HAP-1 (cell line): Measurements from ENCODE around the gene NPY2R.

Experiments
- DNase-seq, 2 experiments: peaks; one replicate each; pipeline ENCODE4 v3.0.0-alpha.2; 2016 to 2020; ENCODE audit warnings: low spot score in 2 of 2
- H3K27me3 ChIP-seq: fragments of 250-450 bp; sonication (Bioruptor Pico); 2 replicates; pipeline ENCODE4 v1.5.1; 2020; ENCODE audit warnings: low read depth, mild to moderate bottlenecking, moderate library complexity
- H3K36me3 ChIP-seq: fragments of 250-450 bp; sonication (Bioruptor Pico); replicated peaks from 2 replicates; pipeline ENCODE4 v1.5.1; 2020; ENCODE audit warnings: mild to moderate bottlenecking
- H3K4me1 ChIP-seq: fragments of 250-450 bp; sonication (Bioruptor Pico); 2 replicates; pipeline ENCODE4 v1.5.1; 2020; ENCODE audit warnings: mild to moderate bottlenecking
- H3K4me3 ChIP-seq: fragments of 250-450 bp; sonication (Bioruptor Pico); 2 replicates; pipeline ENCODE4 v1.5.1; 2020; ENCODE audit warnings: mild to moderate bottlenecking, moderate library complexity
- H3K9me3 ChIP-seq: fragments of 250-450 bp; sonication (Bioruptor Pico); 2 replicates; pipeline ENCODE4 v1.5.1; 2020; ENCODE audit warnings: mild to moderate bottlenecking, moderate library complexity
- in situ Hi-C: fragments of 300-500 bp; cut with MboI; formaldehyde crosslinking; loops from 3 replicates; pipeline ENCODE4 v1.14.3; 2020; ENCODE audit warnings: low sequenced_read_pairs, inconsistent platforms, mixed read lengths

Gene NPY2R

GRCh38 chr4:155228713-155229112 lies 20.3 kb downstream of the NPY2R start:
- peaks cover 2% of the 10 kb centered on the region; the same call in 1 of the 2 replicates for H3K27me3 ChIP-seq

GRCh38 chr4:155232432-155232831 lies 24.0 kb downstream of the NPY2R start:
- Histone ChIP-seq H3K4me1 (no peaks in the 10 kb centered on the region), H3K9me3 (no peaks in the 10 kb centered on the region), H3K36me3 (no peaks in the 10 kb centered on the region), H3K27me3 (no peaks in the 10 kb centered on the region), H3K4me3 (no peak overlapping the region)
- in situ Hi-C loops = no loop called here
- no peak for DNase-seq

More at GRCh38 chr4:155228713-155229112, 20.3 kb downstream of the NPY2R start:
- Histone ChIP-seq H3K4me3 (no peak overlapping the region), H3K36me3 (no peaks in the 10 kb centered on the region), H3K4me1 (no peaks in the 10 kb centered on the region), H3K9me3 (no peaks in the 10 kb centered on the region)
- in situ Hi-C loops = no loop called here
- no peak for DNase-seq

- Histone ChIP-seq H3K4me3 (no peak overlapping the region), H3K36me3 (no peaks in the 10 kb centered on the region), H3K27me3 (no peaks in the 10 kb centered on the region), H3K4me1 (no peaks in the 10 kb centered on the region), H3K9me3 (no peaks in the 10 kb centered on the region)
- in situ Hi-C loops = no loop called here
- DNase-seq = no peak
These were observed 25.8 kb downstream of the NPY2R start for GRCh38 chr4:155234206-155234605.

- H3K4me3 ChIP-seq = no peak overlapping the region
These were observed 29.1 kb downstream of the NPY2R start for GRCh38 chr4:155237567-155237966.

GRCh38 chr4:155241225-155241624 lies 32.8 kb downstream of the NPY2R start:
- Histone ChIP-seq H3K36me3 (no peaks in the 10 kb centered on the region), H3K27me3 (no peaks in the 10 kb centered on the region), H3K4me1 (no peaks in the 10 kb centered on the region), H3K9me3 (no peaks in the 10 kb centered on the region), H3K4me3 (no peak overlapping the region)
- in situ Hi-C loops = no loop called here
- no peak for DNase-seq

More at GRCh38 chr4:155237567-155237966, 29.1 kb downstream of the NPY2R start:
- no peak for DNase-seq
- no peaks in the 10 kb centered on the region for H3K27me3 ChIP-seq
- H3K9me3 ChIP-seq = no peaks in the 10 kb centered on the region
- no peaks in the 10 kb centered on the region for H3K36me3 ChIP-seq
- in situ Hi-C loops = no loop called here
- H3K4me1 ChIP-seq = no peaks in the 10 kb centered on the region

GRCh38 chr4:155241664-155242063 lies 33.2 kb downstream of the NPY2R start:
- no peaks in the 10 kb centered on the region for H3K27me3 ChIP-seq
- no peaks in the 10 kb centered on the region for H3K36me3 ChIP-seq
- H3K4me3 ChIP-seq = no peak overlapping the region
- DNase-seq = no peak
- in situ Hi-C loops = no loop called here
- H3K4me1 ChIP-seq = no peaks in the 10 kb centered on the region
- no peaks in the 10 kb centered on the region for H3K9me3 ChIP-seq

GRCh38 chr4:155245105-155245504 lies 36.7 kb downstream of the NPY2R start:
- no peaks in the 10 kb centered on the region for H3K36me3 ChIP-seq
- in situ Hi-C loops = no loop called here
- no peaks in the 10 kb centered on the region for H3K9me3 ChIP-seq

GRCh38 chr4:155248002-155248896 lies 39.8 kb downstream of the NPY2R start:
- H3K36me3 ChIP-seq = no peaks in the 10 kb centered on the region
- H3K4me1 ChIP-seq = no peaks in the 10 kb centered on the region
- in situ Hi-C loops = no loop called here
- no peak overlapping the region for H3K4me3 ChIP-seq
- H3K27me3 ChIP-seq = no peaks in the 10 kb centered on the region
- peak in 1 of 2 experiments; percentile 18 for DNase-seq
- no peaks in the 10 kb centered on the region for H3K9me3 ChIP-seq

More at GRCh38 chr4:155245105-155245504, 36.7 kb downstream of the NPY2R start:
- no peaks in the 10 kb centered on the region for H3K4me1 ChIP-seq
- no peak overlapping the region for H3K4me3 ChIP-seq
- DNase-seq = no peak
- H3K27me3 ChIP-seq = no peaks in the 10 kb centered on the region

- Histone ChIP-seq H3K27me3 (peaks cover 3% of the 10 kb centered on the region; the same call in 1 of the 2 replicates), H3K36me3 (no peaks in the 10 kb centered on the region), H3K9me3 (no peaks in the 10 kb centered on the region), H3K4me1 (no peaks in the 10 kb centered on the region), H3K4me3 (no peak overlapping the region)
- DNase-seq = no peak
- in situ Hi-C loops = no loop called here
These were observed 40.7 kb downstream of the NPY2R start for GRCh38 chr4:155249016-155249566.

GRCh38 chr4:155252327-155252726 lies 43.9 kb downstream of the NPY2R start:
- H3K36me3 ChIP-seq = no peaks in the 10 kb centered on the region
- peaks cover 3% of the 10 kb centered on the region; the same call in 1 of the 2 replicates for H3K27me3 ChIP-seq
- H3K4me3 ChIP-seq = no peak overlapping the region
- in situ Hi-C loops = no loop called here
- DNase-seq = no peak
- no peaks in the 10 kb centered on the region for H3K9me3 ChIP-seq
- no peaks in the 10 kb centered on the region for H3K4me1 ChIP-seq

GRCh38 chr4:155263480-155263879 lies 55.0 kb downstream of the NPY2R start:
- H3K4me1 ChIP-seq = no peaks in the 10 kb centered on the region
- no peak for DNase-seq
- H3K27me3 ChIP-seq = no peaks in the 10 kb centered on the region
- H3K36me3 ChIP-seq = no peaks in the 10 kb centered on the region
- H3K4me3 ChIP-seq = no peak overlapping the region
- H3K9me3 ChIP-seq = no peaks in the 10 kb centered on the region
- in situ Hi-C loops = no loop called here

- no peaks in the 10 kb centered on the region for H3K9me3 ChIP-seq
- no peak for DNase-seq
- H3K36me3 ChIP-seq = no peaks in the 10 kb centered on the region
- in situ Hi-C loops = no loop called here
- no peak overlapping the region for H3K4me3 ChIP-seq
- H3K4me1 ChIP-seq = no peaks in the 10 kb centered on the region
- H3K27me3 ChIP-seq = no peaks in the 10 kb centered on the region
These were observed 56.7 kb downstream of the NPY2R start for GRCh38 chr4:155265113-155265512.
